Measurements from ENCODE around the gene ZNF573.

The ZNF573 gene

DNA sequence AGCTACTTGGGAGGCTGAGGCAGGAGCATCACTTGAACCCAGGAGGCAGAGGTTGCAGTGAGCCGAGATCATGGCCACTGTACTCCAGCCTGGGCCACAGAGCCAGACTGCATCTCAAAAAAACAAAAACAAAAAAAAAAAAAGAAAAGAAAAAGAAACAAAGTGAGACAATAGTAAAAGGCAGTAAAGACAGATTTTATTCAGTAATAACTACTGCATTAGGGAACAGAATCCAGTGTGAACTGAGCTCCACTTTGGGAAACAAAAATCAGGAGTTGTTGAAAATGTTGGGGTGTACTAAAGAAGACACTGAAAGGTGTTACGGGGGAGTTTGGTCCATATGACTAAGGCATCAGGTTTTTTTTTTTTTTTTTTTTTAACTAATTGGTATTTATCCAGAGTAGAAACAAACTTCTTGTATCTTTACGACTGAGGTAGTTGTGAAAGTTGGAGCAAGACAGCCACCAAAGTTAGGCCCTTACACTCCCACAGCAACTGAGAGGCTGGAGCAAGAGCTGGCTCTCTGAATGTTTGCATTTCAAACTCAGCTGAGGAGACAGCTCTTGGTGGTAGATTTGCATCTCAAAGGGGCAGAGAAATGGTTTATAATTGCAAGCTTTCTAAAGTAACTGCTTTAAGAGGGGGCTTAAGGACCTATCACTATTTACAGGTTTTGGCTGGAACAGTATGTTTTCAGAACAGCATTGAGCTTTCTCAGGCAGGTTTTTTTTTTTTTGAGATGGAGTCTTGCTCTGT is 84.1 kb downstream of the ZNF573 start:
- no peak for DNase-seq (ENCODE audit: low read depth in 1 of 2, low spot score in 1 of 2)

DNA sequence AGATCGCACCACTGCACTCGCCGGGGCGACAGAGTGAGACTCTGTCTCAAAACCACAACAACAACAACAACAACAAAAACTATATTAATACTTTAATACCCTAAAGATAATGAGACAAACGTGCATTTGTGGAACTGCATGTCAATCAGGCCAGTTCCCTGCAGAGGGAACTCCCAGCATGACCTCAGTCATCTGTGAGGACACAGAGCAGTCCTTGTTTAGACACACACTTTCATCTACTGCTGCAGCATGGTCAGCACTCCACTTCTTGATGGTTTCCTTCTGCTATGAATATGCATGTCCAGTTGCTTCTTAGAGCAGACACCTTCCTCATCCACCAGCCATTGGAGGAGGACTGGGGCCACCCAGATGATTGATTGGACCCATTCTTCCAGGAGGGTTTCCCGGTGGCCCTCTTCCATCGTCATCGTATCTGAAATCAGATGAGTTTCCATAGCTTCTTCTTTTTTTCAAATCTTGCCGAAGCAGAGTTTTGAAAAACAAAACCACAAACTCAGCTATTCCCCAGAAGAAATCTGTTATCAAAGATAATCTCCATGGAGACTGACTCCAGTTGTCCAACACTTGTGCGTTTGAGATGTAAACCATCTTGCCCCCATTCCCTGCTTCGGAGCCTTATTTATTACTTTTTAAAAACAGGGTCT is 86.3 kb downstream of the ZNF573 start:
- DNase-seq (ENCODE audit: low read depth in 1 of 2, low spot score in 1 of 2) = no peak

DNA sequence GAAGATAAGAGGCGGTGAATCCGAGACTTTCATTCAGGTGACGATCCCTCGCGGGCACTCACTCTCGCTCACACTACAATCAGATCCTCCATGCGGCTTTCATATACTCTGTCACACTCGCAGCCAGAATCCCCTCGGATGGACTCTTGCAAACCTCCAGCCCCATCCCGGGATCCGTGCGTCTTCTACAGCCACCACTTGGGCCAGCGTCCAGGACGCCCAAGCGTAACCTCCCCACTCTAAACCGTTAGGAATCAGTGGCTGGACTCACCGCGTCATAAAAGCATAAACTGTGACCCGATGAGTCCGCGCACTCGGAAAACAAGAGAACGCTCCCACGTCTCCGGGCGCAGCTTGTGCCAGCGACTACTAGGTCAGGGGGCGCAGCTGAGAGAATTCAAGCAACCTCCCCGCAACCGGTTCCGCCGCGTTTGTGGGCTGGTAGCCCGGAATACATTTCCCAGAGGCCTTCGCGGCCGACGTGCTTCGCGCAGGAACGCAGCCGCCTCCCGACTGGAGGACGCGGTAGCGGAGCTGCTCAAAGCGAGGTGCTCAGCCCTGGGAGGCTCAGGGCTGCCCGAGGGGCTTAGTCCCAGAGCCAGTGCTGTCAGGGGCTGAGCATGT is 87.4 kb downstream of the ZNF573 start:
- DNase-seq (ENCODE audit: low read depth in 1 of 2, low spot score in 1 of 2) = peak; percentile 49 to 69

Measured in activated CD4-positive, alpha-beta T cell treated with anti-CD3 and anti-CD28 coated beads, Interleukin-2, amount 50 U/mL, for 24 hours (primary cell).